Stimulated activated CD4-positive, alpha-beta T cell treated with anti-CD3 and anti-CD28 coated beads, Interleukin-4, amount 100 ng/mL, for 4 hours (primary cell): ENCODE measurements around the gene VPS33B.
"Not testable (repeated sequence)": the region's sequence is repeated elsewhere in the genome, so short reads cannot be mapped to it uniquely, and the experiment has no call there.

ENCODE experiments used
- DNase-seq, 2 experiments: peaks; one replicate each; pipeline ENCODE4 v3.0.0-alpha.2; 2020

Gene VPS33B

GRCh38 chr15:91027677-91028076 lies 5.3 kb upstream of the VPS33B start:
- DNase-seq, result no peak

DNA sequence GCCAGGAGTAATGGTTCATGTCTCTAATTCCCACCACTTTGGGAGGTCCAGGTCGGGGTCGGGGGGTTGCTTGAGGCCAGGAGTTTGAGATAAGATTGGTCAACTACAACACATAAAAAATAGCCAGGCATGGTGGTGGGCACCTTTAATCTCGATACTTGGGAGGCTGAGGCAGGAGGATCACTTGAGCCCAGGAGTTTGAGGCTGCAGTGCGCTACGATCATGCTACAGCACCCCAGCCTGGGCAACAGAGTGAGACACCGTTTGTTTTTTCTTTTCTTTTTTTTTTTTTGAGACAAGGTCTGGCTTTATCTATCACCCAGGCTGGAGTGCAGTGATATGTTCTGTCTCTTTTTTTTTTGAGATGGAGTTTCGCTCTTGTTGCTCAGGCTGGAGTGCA lies 1.3 kb upstream of the VPS33B start:
- no peak for DNase-seq

GRCh38 chr15:91022832-91023129 lies 387 bp upstream of the VPS33B start:
- DNase-seq, result no peak

DNA sequence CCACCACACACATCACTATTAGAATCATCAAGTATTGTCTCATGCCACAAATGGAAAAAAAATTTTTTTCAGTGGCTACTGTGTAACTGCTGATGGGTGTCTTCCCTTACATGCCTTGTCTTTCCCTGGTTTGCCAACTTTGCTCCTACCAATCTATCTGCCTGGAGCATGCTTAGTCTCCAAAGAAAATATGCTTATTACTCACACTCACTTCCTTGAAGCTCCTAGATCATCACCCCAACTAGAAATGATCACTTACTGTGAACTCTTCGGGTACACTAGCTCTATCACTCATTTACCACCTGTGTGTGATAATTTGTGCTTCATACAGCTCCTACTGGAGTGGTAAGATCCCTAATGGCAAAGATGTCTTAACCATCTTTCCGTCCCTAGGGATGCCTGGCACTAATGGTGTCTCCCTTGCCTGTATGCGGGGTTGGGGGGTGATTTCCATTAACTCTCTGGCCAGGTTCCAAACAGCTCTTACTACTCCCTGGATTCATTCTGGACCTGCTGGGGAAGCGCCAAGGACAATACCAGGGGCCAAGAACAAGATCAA lies 799 bp downstream of the VPS33B start:
- DNase-seq, result no peak

DNA sequence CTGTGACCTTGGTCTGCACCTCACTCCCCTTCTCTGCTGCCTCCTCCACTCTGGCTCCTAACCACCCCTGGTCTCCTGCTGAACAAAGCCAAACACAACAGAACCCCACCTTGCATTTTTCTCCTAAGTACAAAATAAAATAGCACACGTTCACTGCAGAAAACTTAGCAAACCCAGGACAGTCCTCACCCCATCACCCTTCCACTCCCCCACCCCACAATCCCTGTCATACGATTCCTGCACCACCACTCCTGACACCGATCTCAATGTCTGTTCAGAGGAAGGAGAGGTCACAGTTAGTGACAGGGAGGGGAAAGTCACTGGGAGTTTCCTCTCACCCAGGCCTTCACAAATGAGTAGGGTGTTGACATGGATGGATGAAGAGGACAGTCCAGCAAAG lies 4.2 kb downstream of the VPS33B start:
- no peak for DNase-seq

DNA sequence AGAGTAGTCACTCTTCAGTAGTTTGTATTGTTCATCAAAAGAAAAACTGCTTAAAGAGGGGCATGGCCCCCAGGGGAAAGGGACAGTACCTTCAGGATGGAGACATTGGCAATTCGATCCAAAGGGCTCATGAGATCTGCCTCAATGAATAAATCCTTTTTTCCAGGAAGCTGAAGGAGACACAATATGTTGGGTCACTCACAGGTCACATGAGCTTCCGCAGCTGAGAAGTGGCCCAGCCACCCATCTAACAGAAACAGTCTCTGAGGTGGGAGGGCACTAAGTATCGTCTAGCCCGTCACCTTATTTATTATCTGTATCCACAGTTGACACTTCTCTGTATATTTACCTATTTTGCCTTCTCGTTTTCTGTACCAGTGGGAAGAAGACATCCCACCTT lies 4.7 kb downstream of the VPS33B start:
- DNase-seq, result no peak

- DNase-seq, result not testable (repeated sequence)
These were observed 8.7 kb downstream of the VPS33B start for GRCh38 chr15:91013701-91014100.

GRCh38 chr15:91007266-91007665 lies 15.1 kb downstream of the VPS33B start:
- no peak for DNase-seq

DNA sequence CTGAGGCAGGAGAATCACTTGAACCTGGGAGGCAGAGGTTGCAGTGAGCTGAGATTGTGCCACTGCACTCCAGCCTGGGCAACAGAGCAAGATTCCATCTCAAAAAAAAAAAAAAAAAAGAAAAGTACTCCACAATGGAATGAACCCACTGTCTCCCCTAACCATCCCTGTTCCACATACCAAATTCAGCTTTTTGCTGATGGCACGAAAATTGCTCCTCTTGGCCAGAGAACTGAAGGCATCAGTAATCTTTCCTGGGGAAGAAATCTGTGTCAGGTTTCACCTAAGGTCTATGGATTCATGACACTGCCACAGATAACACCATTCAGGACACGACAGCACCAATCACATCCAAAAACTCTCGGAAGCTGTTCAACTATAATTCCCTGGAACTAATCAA lies 21.2 kb downstream of the VPS33B start:
- DNase-seq, result no peak

DNA sequence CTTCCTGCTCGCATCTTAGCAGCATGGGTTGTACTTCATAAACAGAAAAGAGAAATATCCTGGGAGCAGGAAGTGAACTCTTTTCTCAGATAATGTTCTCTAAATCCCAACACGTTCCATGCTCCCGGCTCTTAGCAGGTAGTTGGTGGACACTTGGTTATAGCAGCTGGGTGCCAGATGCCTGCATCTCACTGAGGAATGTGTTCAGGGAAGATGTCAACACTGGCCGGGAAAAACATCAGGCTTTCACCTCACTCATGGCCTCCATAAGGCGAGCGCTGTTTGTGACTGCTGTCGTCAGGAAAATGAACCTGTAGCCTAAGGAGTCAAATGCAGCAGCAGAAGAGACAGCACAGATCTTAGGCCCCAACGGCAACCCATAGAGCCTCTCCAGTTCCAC lies 23.7 kb downstream of the VPS33B start:
- DNase-seq, result no peak

- DNase-seq, result peak; percentile 95 to 98
These were observed 27.7 kb downstream of the VPS33B start, which contains the start of gene PRC1 for GRCh38 chr15:90994417-90995311. PRC1 (minus strand) TSS chr15:90994535; CDS start chr15:90994417, 118 bp downstream.

- no peak for DNase-seq
These were observed 28.4 kb downstream of the VPS33B start for GRCh38 chr15:90994059-90994416.

- DNase-seq, result no peak
These were observed 30.7 kb downstream of the VPS33B start for GRCh38 chr15:90991587-90992285.

DNA sequence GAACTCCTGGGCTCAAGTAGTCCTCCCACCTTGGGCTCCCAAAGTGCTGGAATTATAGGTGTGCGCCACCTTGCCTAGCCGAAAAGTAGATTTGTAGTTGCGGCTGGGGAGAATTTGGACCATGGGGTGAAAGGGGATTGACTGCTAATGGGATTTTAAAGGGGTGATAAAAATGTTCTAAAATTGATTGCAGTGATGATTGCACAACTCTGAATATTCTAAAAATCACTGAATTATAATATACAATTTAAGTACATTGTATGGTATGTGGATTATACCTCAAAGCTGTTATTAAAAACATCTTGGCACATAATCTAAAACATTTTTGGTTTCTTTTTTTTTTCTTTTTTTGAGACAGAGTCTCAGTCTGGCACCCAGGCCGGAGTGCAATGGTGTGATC lies 31.9 kb downstream of the VPS33B start:
- no peak for DNase-seq

DNA sequence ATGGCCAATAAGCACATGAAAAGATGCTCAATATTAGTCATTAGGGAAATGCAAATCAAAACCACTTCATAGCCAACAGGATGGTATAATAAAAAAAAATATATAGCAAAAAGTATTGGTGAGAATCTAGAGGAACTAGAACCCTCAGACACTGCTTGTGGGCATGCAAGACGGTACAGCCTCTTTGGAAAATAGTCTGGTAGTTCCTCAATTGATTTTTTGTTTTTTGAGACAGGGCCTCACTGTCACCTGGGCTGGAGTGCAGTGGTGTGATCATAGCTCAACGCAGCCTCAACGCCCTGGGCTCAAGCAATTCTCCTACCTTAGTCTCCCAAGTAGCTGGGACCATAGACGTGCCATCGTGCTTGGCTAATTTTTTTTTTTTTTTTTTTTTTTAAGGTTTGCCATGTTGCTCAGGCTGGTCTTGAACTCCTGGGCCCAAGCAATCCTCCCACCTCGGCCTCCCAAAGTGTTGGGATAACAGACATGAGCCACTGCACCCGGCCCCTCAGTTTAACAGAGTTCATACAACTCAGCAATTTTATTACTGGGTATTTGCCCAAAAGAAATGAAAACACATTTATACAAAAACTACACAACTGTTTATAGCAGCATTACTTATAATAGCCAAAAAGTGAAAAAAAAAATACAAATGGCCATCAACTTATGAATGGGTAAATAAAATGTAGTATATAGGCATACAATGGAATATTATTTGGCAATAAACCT lies 33.2 kb downstream of the VPS33B start:
- no peak for DNase-seq

DNA sequence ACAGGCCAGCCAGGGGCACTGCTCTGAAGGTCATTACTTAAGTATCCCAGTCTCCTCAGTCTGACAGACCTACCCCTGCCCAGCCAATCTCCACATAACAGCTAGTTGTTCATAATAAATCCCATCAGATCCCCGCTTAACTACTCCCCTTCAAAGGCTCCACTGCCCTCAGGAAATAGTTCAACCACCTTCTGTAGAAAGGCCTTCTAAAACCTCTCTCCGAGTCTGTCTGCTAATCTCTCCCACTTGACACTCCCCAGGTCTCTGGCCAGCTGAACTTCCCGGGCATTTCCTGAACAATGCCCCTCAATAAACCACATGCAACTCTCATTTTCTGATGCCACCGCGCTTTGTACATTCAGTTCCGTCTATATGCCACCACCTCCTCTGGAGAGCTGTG lies 34.1 kb downstream of the VPS33B start:
- no peak for DNase-seq

DNA sequence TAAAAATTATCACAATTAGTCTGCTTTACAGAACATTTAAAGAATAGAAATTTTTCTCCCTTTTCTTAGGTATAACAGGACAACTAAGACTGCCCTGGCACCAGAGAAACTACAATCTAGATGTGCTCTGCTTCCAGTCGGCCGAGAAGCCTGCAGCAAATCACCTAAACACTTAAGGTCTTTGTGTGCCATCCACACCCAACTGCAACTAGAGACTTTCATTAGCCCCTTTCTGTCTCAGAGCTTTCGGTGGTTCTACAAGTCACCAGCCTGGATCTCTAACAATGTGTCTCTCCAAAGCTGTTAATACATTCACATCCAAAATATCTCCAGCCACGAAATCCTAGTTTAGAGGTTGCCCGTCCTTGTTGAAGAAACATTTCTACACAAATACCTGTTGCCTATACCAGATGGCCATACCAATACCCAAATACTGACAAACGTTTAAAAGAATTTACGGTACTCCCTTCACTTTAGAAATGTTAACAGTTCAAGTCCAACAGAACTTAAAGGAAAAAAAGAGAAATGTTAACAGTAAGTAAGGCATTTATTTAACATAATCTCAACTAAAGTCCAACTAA lies 34.7 kb downstream of the VPS33B start:
- no peak for DNase-seq

DNA sequence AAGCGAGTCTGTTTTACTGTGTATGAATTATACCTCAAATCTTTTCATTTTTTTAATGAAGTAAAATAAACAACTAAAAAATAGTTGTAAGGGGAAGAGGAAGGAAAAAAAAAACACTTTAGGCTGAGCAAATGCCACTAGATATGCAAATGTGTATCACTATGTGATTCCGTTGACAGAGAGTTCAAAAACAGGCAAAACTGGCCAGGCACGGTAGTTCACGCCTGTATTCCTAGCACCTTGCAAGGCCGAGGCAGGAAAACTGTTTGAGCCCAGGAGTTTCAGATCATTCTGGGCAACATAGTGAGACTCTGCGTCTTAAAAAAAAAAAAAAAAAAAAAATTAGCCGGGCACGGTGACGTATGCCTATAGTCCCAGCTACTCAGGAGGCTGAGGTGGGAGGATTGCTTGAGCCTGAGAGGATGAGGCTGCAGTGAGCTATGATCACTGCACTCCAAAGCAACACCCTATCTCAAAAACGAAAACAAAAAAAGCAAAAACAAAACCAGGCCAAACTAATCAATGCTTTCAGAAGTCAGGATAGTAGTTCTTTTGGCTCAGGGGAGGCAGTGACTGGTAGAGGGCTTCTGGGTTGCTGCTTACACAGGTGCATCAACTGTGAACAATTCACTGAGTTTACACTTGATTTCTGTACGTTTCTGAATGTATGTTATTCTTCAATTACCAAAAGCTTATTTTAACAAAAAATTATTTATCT lies 35.4 kb downstream of the VPS33B start:
- DNase-seq, result no peak

- DNase-seq, result no peak
These were observed 40.3 kb downstream of the VPS33B start for GRCh38 chr15:90982135-90982534.

DNA sequence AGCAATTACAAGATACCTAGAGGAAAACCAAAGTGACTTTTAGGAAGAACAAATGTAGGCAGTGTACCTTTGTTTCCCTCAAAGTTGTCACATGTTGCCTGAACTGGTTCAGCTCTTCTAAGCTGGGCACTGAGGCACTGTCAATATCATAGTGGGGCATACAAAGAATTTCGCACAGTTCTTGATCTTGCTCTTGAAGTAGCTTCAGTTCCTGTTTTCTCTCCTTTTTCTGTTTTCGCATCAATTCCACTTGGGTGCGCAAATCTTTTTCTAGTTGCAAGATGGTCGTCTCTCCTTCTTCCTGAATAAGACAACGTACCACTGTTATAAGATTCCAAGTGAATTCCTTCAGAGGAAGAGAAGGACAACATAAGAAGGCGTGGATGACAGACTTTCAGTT lies 40.7 kb downstream of the VPS33B start:
- no peak for DNase-seq

- DNase-seq, result no peak
These were observed 42.8 kb downstream of the VPS33B start for GRCh38 chr15:90979582-90979981.

GRCh38 chr15:90974216-90974615 lies 48.2 kb downstream of the VPS33B start:
- no peak for DNase-seq
